Uterus (tissue), 2 donors: ENCODE results near the gene SRRM3.

ENCODE experiments used
- CTCF ChIP-seq, 4 experiments: fragments of 200-600 bp in 2 of 4; fragments of 450-650 bp in 2 of 4; sonication (generic) in 2 of 4; IDR thresholded peaks; one replicate each; pipeline ENCODE4 v1.5.1; 2016 to 2019; ENCODE audit warnings: antibody characterized with exemption in 4 of 4, mild to moderate bottlenecking in 2 of 4, moderate library complexity in 1 of 4
- POLR2A ChIP-seq, 2 donors: fragments of 450-650 bp; IDR thresholded peaks; one replicate each; pipeline ENCODE4 v1.6.1; 2016; ENCODE audit warnings: antibody characterized with exemption in 2 of 2, mild to moderate bottlenecking in 1 of 2, moderate library complexity in 1 of 2

- no peak for TF ChIP-seq CTCF (IDR thresholded peaks at IDR 0.05)
- no peak for TF ChIP-seq POLR2A (IDR thresholded peaks at IDR 0.05)
Measured at GRCh38 chr7:76189276-76189675, 12.4 kb upstream of the SRRM3 start.
